Activated CD8-positive, alpha-beta memory T cell treated with anti-CD3 and anti-CD28 coated beads, Interleukin-2, amount 50 U/mL, for 1 hour (primary cell): ENCODE results near the gene CNOT3.
"Not testable (repeated sequence)": the region's sequence is repeated elsewhere in the genome, so short reads cannot be mapped to it uniquely, and the experiment has no call there.

Source experiments
- DNase-seq: peaks from one replicate; pipeline ENCODE4 v3.0.0-alpha.2; 2020; ENCODE audit errors: extremely low read depth

The CNOT3 gene

DNA sequence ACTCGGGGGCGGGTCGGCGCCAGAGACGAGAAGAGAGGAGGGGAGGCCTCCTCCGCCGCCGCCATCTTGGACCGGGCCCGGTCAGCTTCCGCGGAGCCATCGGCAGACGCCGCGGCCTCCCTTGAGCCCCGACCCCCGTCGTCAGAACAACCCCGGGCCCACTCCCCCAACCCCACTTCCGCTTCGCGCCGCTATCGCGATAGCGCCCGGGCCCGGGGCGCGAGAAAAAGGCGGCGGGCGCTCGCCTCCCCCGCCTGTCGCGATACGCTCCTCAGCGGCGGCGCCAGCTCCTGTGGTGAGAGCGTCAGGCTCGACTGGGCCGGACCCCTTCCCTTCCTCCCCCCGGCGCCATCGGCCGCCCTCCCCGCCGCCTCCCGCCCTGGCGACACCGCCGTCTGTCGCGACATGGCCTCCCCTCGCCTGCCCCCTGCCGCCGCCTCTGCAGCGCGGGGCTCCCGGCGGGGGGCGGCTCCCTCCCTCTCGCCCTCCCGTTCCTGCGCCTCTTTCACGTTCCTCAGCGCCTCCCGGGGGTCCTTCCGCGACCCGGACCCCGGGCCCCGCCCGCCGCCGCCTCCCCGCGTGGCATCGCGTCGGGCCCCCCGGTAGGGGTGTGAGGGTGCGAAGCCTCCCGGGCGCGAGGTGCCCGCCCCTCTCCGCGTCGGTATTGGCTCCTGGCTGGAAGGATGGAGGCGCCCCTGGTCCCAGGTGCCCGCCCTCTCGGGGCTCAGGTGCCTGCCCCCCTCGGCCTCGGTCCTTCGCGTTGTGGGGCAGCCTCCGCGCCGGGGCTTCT, at the start of gene CNOT3:
Gene CNOT3 (plus strand): TSS at position 64 of the 790 bp plus-strand sequence. CDS start 5,217 bp downstream, outside the sequence.
- no peak for DNase-seq

- DNase-seq: no peak
These were observed 43.0 kb upstream of the CNOT3 start for GRCh38 chr19:54094426-54095000.

- DNase-seq: no peak
These were observed 42.3 kb upstream of the CNOT3 start for GRCh38 chr19:54095136-54095858.

- DNase-seq: not testable (repeated sequence)
These were observed 41.5 kb upstream of the CNOT3 start for GRCh38 chr19:54095859-54096616.

- no peak for DNase-seq
These were observed 40.9 kb upstream of the CNOT3 start for GRCh38 chr19:54096617-54097106.

- DNase-seq: no peak
These were observed 38.2 kb upstream of the CNOT3 start for GRCh38 chr19:54099190-54099902.

DNA sequence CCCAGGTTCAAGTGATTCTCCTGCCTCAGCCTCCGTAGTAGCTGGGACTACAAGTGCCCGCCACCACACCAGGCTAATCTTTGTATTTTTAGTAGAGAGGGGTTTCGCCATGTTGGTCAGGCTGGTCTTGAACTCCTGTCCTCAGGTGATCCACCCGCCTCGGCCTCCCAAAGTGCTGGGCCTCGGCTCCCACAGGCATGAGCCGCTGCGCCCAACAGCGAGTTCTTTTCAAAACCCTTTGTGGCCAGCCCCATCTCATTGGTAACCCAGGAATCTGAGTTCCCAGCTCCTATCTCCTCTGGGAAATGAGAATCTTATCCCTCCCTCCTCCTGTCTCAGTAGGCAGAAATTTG, 37.7 kb upstream of the CNOT3 start:
- not testable (repeated sequence) for DNase-seq

GRCh38 chr19:54100561-54100960, 37.0 kb upstream of the CNOT3 start, which contains the start of gene OSCAR:
TSS of gene OSCAR (minus strand) at chr19:54100803. CDS start at chr19:54100792, 11 bp downstream.
- DNase-seq: no peak

- peak; percentile 88 for DNase-seq
These were observed 35.0 kb upstream of the CNOT3 start, which contains the start of gene NDUFA3 for GRCh38 chr19:54102421-54103169. TSS of gene NDUFA3 (plus strand) at chr19:54102855. CDS start at chr19:54102879, 24 bp downstream.

- DNase-seq: no peak
These were observed 32.4 kb upstream of the CNOT3 start for GRCh38 chr19:54104998-54105715.

- DNase-seq: no peak
These were observed 31.8 kb upstream of the CNOT3 start for GRCh38 chr19:54105796-54106195.

DNA sequence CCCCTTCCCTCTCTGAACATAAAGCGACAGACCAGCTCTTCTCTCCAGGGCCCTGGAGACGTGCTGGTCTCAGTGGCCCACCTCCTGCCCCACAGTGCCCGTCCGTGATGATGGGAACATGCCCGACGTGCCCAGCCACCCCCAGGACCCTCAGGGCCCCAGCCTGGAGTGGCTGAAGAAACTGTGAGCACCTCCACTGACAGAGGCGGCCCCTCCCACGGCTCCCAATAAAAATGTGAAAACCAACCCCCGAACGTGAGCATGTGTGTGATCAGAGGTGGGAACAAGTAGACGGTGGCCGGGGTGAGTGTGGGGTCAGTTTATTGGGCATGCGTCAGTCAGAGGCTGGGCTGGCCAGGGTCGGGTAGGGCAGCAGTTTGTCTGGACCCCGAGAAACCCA, 30.8 kb upstream of the CNOT3 start:
- DNase-seq: no peak

DNA sequence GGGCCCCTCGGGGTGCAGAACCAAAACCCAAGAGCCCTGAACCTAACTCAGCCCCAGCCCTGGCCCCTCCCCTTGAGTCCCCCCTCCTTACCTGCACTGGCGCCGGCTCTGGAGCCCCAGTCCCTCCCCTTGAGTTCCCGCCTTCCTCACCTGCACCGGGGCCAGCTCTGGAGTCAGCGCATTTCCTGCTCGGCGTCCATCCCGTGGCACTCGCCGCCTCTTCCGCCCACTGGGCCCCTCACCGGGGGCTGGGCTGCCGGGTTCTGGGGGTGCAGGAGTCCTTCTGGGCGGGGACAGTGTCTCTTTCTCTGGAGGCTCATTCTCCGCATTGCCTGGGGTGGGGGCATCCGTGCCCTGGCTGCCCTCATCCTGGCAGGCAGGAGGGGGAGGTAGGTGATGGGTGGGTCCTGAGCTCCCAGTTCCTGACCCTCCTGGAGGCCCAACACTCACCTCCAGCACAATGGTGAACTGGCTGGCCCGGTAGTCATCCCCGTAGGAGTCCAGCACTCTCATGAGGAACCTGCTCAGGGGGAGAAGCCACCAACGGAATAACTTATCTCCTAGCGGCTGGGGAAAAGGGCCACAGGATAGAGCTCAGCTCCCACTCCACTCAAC, 29.6 kb upstream of the CNOT3 start:
- DNase-seq: no peak

DNA sequence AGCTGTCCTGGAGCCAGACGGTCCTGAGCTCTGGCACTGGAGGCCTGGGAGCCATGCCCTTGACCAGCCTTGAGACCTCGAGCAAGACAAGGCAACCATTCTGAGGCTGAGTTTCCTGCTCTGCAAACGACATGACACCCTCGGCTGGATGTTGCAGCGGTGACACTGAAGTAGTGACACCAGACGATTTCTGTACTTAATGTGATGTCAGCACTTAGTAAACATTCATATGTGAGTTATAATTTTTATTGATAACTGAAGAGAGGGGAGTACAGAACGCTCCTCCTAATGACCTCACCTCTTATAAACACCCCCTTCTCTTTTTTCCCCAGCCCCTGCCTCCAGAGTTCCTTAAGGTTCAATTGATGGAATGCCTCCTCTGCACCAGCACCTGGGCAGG, 29.1 kb upstream of the CNOT3 start:
- no peak for DNase-seq

DNA sequence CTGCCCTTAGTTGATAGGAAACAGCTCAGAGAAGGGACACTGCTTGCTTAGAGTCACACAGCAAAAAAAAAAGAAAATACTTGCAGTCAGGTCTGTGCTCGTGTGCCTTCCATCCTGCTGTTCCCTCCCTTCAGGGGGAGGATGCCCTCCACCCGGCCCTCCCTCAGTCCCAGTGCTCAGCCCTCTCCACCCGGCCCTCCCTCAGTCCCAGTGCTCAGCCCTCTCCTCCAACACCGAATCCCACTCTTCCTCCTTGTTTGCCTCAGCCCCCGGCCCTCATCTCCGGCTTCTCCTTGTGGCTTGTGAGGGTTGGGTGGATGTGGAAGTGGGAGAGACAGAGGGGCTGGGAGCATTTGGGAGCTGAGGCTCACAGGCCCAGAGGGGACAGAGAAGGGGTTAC, 27.9 kb upstream of the CNOT3 start:
- no peak for DNase-seq

- DNase-seq: no peak
These were observed 23.0 kb upstream of the CNOT3 start for GRCh38 chr19:54114340-54115108.

DNA sequence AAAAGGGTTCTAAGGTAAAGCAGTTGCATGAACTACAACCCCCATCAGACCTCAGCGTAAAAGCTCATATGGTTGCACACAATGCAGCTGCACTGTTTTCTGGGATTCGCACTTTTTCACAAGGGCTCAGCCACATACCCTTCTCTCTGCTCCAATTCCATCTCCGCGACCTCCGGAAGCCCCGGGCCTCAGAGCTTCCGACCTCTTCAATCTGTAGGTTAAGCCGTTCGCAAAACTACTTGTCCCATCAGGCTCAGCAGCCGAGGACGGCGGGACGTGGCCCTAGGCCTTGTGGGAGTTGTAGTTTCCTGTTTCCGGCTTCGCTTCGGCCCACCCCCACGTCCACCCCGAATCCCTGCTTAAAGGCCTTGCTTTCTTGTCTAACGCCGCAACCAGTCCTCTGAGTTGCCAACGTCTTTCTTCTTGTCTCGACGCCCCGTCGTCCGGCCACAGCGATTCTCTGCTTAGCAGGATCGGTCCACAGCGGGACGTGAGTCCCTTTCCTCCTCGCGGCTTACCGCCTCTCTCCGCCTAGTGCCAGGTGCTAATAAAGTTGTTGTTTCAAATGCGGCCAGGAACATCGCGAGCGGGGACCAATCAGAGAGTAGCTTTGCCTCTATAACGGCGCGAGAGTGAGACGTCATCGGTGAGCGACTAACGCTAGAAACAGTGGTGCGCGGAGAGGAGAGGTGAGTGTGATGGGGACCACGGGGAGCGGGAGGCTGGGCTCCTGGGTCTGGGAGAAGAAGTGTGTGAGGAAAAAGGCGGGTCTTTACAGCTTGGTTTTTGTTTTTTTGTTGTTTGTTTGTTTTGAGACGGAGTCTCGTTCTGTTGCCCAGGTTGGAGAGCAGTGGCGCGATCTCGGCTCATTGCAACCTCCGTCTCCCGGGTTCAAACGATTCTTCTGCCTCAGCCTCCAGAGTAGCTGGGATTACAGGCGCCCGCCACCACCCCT, 22.2 kb upstream of the CNOT3 start, which contains the start of the genes PRPF31 and TFPT:
Gene PRPF31 (plus strand): TSS at position 646 of the 955 bp plus-strand sequence. CDS start 2,525 bp downstream, outside the sequence.
Gene TFPT (minus strand): TSS at position 549 of the 955 bp plus-strand sequence. CDS start 388 bp downstream, at position 161.
- peak; percentile 97 for DNase-seq
